HG03439 (cell line): ENCODE data around the gene OFD1.

ENCODE experiments used
- ATAC-seq: cut with Tn5 transposase; IDR thresholded peaks from one replicate; pipeline ENCODE4 v1.9.1; 2021; ENCODE audit warnings: mild to moderate bottlenecking, moderate library complexity; ENCODE audit not compliant: unreplicated experiment

The OFD1 gene

GRCh38 chrX:13734278-13735172 lies at the start of gene OFD1, which contains the start of gene TRAPPC2:
OFD1 (plus strand) TSS chrX:13734748; CDS start chrX:13735072, 324 bp downstream.
TRAPPC2 (minus strand) TSS chrX:13734620; CDS start chrX:13719963, 14,657 bp downstream.
- peak; percentile 96 for ATAC-seq

GRCh38 chrX:13685126-13685763 lies 49.3 kb upstream of the OFD1 start:
- ATAC-seq, result no peak

GRCh38 chrX:13687203-13687602 lies 47.3 kb upstream of the OFD1 start:
- ATAC-seq, result no peak

- ATAC-seq, result no peak
Observed at GRCh38 chrX:13688384-13688957, 46.1 kb upstream of the OFD1 start.

- peak; percentile 81 for ATAC-seq
Observed at GRCh38 chrX:13688958-13689740, 45.4 kb upstream of the OFD1 start, which contains the start of gene RAB9A. RAB9A (plus strand) TSS chrX:13689128; CDS start chrX:13708747, 19,619 bp downstream.

- no peak for ATAC-seq
Observed at GRCh38 chrX:13689741-13690211, 44.8 kb upstream of the OFD1 start.

- no peak for ATAC-seq
Observed at GRCh38 chrX:13690836-13691235, 43.7 kb upstream of the OFD1 start.

GRCh38 chrX:13691841-13692371 lies 42.6 kb upstream of the OFD1 start:
- ATAC-seq, result no peak

- ATAC-seq, result no peak
Observed at GRCh38 chrX:13692771-13693231, 41.7 kb upstream of the OFD1 start.

GRCh38 chrX:13693341-13693961 lies 41.1 kb upstream of the OFD1 start:
- ATAC-seq, result no peak

GRCh38 chrX:13694359-13694758 lies 40.2 kb upstream of the OFD1 start:
- no peak for ATAC-seq

- ATAC-seq, result no peak
Observed at GRCh38 chrX:13694983-13695382, 39.6 kb upstream of the OFD1 start.

GRCh38 chrX:13695601-13696115 lies 38.9 kb upstream of the OFD1 start:
- no peak for ATAC-seq

- ATAC-seq, result peak; percentile 48
Observed at GRCh38 chrX:13697455-13697854, 37.1 kb upstream of the OFD1 start.

GRCh38 chrX:13697976-13698375 lies 36.6 kb upstream of the OFD1 start:
- no peak for ATAC-seq

GRCh38 chrX:13698432-13698831 lies 36.1 kb upstream of the OFD1 start:
- ATAC-seq, result no peak

- peak; percentile 53 for ATAC-seq
Observed at GRCh38 chrX:13699183-13699826, 35.2 kb upstream of the OFD1 start.

GRCh38 chrX:13700380-13700779 lies 34.2 kb upstream of the OFD1 start:
- ATAC-seq, result no peak
